Femur (tissue), 1 donor: Measurements from ENCODE around the gene ALDH3B1.

Experiments
- DNase-seq: peaks from one replicate; pipeline ENCODE4 v3.0.0-alpha.2; 2017

Gene ALDH3B1

DNA sequence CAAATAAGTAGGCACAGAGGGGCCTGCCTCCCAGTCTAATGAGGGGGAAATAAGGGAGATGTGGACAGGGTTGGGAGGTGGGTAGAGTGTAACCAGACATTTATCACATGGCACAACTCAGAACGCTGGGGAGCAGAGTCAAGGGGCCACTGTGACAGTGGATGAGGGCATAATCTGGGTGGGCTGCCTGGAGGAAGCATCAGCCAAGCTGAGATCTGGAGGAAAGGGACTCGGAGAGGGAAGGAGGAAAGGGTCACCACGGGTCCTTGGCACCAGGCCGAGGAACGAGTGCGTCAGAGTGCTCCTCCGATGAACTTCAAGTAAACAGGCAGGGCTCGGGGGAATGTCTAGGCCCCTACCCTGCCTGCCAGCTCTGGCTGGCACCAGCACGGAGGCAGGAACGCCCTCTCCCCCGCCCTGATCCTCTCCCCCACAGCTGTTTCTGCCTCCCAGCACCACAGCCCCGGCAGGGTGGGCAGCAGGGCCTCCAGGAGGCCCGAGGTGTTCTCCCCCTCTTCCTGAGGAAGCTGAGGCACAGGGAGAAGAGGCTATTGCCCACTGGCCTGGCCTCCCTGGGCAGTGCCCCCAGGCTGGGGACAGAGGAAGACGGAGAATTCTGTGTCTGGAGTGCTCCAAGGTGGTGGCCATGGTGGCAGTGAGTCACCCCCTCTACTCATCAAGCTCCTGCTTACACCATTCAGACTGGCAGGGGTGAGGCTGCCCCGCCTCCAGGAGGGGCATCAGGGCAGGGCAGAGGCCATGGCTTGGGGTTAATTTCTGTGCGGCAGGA is 4.2 kb downstream of the ALDH3B1 start:
- DNase-seq = no peak

DNA sequence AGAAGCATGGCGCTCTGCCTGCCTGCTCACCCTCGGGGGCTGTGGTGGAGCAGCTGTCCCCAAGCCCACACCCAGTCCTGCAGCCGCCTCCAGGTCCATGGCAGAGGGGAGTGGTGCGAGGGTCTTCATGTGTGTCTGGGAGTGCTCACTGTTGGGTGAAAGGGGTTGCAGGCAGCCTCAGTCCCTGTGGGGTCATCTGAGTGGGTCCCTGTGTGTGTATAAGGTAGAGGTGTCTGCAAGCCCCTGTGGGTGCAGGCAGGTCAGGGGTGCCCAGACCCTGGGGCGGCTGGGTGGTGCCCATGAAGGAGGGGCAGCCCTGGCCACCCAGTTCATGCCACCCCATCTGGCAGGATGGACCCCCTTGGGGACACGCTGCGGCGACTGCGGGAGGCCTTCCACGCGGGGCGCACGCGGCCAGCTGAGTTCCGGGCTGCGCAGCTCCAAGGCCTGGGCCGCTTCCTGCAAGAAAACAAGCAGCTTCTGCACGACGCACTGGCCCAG is 4.9 kb downstream of the ALDH3B1 start:
- DNase-seq = no peak

DNA sequence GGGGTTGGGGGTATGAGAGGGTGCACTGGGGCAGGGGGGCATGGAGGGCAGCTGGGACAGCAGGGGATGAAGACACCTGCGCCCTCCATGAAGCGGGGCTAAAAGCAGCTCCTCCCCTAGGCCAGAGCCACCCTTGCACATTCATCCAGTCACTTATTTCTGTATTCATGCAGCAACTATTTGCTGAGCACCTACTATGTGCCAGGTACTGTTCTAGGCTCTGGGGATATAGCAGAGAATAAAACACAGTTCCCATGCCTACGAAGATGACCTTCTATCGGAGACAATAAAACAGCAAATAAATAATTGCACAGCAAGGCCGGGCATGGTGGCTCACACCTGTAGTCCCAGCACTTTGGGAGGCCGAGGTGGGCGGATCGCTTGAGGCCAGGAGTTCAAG is 5.3 kb downstream of the ALDH3B1 start:
- no peak for DNase-seq

DNA sequence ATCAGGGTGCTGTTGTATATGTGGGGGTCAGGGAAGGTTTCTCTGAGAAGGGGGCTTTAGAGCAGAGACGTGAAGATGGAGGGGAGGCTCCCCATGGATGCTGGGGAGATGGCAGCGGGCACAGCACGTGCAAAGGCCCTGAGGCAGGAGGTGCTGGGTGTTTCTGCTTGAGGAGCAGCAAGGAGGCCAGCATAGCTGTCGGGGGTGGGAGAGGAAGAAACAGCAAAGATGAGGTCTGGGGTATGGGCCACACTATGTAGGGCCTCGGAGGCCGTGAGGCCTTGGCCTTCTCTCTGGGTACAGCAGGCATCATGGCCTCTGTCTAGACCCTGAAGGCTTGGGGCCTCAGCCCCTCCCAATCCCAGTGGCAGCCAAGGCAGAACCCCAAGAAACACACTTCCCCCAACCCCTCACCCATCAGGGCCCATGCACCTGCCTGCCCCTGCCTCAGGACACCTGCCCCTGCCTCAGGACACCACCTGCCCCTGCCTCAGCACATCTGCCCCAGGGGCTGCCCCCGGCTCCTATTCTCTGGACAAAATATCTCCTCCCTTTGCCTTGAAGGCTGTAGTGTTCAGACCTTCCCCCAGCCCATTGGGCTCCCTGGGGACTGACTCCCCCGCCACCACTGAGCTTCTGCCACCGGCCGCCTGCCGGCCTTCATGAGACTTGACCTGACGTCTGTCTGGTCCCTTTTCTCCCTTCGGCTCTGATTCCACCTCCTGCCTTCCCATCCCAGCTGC is 6.2 kb downstream of the ALDH3B1 start:
- no peak for DNase-seq

DNA sequence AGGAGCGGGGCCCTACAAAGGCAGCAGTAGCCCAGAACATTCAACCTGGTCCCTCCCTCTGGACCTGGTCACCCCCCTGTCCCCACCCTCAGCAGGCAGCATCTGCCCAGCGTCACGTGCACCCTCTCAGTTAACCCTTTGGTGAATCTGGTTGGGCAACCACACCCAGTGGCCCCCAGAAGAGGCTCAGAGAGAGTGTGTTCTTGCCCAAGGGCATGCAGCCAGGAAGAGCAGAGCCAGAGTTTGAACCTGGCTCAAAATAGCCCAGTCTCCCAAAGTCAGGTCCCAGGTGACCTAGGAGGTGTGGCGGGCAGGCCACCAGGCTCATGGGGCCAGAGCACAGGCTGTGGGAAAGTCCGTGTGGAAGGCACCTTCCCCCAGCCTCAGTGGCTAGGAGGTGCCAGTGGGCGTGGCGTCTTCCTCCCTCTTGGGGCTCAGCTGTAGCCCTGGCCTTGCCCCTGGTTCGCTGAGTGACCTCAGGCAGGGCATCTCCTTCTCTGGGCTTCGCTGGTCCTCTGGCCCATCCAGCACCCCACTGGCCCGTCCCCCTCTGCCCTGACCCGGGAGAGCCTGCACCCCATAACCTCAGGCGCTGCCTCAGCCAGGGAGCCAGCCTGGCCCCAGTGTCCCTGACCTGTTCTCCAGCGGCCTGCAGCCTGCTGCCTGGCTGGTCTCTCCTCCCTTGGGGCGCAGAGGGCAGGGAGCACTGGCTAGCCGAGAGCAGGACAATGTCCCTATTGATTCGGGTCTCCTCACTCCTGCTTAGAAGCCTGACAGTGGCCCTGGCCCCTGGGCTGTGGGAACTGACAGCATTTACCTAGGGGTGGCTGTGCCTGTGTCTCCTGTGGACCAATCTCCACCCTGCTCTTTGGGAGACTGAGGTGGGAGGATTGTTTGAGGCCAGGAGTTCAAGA is 7.0 kb downstream of the ALDH3B1 start:
- DNase-seq = no peak

DNA sequence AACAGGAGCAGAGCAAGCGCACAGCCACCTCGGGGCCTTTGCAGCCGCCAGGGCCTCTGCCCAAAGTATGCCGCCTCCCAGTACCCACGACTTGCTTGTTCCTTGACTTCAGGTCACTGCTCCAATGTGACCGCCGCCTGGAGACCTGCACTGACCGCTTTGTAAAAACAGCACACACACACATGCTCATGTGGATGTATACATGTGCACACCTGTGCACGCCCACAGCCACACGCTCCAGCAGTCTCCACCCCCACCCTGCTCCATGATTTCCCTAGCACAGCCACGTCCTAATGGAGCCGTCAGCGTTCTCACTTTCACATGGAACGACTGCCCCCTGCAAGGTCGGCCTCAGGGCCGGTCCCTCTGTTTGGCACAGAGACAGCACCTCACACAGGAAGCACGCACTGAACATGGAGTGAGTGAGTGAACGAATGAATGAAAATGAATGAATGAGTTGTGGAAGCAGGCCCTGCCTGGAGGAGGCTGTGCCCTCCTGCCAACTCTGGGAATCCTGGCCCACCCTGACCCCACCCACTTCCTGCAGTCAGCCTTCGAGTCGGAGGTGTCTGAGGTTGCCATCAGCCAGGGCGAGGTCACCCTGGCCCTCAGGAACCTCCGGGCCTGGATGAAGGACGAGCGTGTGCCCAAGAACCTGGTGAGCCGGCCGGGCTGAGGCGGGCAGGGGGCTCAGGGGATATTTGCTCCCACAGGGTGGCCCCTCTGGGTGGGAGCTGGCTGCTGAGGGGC is 8.0 kb downstream of the ALDH3B1 start:
- DNase-seq = no peak

DNA sequence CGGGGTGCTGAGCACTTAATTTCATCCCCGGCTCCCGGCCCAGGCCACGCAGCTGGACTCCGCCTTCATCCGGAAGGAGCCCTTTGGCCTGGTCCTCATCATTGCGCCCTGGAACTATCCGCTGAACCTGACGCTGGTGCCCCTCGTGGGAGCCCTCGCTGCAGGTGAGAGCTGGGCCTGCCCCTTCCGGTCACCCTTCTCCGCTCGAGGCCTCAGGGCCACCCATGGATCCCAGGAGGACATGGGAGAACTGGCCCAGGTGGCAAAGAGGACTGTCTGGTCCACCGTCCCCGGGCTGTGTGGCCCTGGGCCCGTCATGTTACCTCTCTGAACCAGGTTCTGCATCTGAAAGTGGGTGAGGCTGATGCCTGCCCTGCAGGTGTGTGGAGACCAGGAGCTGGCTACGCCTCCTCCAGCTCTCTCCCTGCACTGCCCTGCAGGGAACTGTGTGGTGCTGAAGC is 8.6 kb downstream of the ALDH3B1 start:
- no peak for DNase-seq

DNA sequence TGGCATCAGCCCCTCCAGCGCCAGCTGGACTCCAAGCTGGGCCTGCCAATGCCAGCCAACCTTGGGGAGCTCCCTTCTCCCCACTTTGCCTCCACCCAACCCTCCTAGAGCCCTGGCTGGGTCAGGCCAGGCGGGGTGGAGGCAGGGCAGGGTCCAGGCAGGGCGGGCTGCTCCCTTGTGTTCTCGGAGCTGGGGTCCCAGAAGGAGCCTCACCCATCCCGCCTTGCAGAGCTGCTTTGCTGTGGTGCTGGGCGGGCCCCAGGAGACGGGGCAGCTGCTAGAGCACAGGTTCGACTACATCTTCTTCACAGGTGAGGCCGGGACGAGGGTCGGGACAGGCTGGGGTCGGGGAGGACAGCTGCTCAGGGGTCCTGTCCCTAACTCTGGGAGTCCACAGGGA is 9.4 kb downstream of the ALDH3B1 start:
- no peak for DNase-seq

DNA sequence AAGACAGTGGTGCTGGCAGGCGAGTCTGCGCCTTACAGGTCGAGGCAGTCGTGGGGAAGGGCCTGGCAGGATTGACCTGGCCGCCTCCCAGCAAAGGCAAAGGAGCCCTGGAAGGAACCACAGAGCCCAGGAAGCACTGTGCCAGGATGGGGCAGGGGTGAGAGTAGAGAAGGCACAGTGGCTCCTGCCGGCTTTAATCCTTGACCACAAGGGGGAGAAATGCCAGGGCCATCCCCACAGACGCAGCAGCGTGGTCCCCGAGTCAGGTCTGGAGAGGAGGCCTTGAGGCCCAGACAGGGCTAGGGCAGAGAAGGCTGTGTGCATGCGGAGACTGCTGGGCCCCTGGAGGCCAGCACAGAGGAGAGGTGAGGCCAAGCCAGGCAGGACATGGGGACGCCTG is 10.4 kb downstream of the ALDH3B1 start:
- DNase-seq = no peak

DNA sequence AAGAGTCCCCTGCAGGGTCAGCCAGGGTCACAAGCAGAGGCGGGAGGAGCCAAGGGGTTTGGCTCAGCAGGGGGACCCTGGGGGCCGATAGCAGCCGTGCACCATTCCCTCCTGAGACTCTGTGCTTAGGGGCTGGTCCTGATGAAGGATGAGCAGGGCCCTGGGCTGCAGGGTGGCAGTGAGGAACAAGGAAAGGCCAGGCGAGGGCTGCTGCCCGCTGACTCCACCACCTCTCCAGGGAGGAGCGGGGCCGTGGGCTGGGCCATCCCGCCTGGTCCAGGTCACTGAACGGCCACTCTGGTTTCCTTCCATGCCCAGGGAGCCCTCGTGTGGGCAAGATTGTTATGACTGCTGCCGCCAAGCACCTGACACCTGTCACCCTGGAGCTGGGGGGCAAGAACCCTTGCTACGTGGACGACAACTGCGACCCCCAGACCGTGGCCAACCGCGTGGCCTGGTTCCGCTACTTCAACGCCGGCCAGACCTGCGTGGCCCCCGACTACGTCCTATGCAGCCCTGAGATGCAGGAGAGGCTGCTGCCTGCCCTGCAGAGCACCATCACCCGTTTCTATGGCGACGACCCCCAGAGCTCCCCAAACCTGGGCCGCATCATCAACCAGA is 11.2 kb downstream of the ALDH3B1 start:
- DNase-seq = no peak

DNA sequence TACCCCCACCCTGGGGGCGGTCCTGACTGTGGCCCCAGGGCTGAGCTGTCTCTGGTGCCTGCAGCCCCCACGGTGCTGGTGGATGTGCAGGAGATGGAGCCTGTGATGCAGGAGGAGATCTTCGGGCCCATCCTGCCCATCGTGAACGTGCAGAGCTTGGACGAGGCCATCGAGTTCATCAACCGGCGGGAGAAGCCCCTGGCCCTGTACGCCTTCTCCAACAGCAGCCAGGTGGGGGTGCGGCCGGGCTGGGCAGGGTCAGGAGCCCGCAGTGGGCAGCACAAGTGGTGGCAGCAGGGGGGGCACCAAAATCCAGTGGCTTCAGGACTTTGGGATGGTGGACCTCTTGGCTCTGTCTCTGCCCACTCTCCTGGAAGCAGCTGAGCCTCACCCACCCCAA is 12.4 kb downstream of the ALDH3B1 start:
- DNase-seq = no peak

DNA sequence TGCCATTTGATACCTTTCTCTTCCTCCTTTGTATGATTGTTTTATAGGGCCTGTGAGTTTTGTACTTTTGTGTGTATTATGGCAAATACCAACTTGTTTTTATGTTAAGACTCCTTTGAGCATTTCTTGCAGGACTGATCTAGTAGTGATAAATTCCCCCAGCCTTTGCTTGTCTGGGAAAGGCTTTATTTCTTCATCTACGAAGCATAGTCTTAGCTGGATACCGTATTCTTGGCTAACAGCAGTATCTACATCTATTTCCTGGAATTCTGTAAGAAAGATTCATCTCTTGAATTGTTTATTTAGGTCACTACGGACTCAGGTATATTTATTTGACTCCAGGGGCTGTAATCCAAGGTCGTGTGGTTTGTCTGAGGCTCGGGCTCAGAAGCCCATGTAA is 14.4 kb downstream of the ALDH3B1 start:
- no peak for DNase-seq

DNA sequence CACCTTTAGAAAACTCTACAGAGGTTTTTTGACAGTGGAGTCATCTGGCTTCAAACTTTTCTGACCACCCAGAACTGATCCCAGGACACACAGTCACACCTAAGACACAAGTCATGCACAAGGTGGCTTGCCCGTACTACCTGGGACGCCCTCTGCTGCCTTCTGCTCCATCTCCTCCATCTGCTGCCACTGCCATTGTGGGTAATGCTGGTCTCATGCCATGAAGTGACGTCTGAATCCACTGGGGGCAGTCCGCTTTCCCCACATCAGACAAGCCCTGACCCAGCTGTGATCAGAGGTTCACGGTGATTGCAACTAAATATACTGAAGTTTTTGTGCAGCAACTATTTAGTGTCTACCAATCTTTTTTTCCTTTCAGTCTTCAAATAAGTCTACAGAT is 14.9 kb downstream of the ALDH3B1 start:
- no peak for DNase-seq

DNA sequence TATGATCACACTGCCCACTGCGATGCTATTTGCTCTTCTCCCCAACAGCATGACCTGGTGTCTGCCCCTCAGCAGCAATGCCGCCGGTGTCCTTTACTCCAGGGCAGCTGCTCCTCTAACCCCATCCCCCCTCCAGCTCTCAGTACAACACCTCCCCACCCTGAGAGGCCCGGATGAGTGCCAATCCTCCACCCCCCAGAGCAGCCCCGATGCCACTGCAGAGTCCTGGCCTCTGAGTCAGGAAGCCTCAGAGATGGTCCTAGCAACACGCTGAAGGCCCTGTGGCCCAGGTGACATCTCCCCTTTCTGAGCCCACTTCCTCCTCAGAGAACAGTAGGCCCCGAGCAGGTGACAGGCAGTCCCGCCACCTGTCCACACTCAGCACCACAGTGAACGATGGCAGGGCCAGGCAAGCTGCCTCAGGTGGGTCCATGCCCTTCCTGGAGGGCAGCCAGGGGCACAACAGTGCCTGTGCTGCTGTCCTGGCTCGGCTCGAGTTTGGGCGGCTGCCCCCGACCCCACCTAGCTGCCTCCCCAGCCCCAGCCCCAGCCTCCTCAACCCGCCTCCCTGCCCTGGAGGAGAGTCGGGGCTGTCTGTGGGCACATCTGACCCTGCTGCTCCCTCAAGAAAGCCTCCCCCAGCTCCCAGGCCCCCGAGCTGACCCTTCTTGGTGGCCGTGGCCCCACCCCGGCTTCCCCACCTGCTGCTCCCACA is 16.4 kb downstream of the ALDH3B1 start:
- no peak for DNase-seq

DNA sequence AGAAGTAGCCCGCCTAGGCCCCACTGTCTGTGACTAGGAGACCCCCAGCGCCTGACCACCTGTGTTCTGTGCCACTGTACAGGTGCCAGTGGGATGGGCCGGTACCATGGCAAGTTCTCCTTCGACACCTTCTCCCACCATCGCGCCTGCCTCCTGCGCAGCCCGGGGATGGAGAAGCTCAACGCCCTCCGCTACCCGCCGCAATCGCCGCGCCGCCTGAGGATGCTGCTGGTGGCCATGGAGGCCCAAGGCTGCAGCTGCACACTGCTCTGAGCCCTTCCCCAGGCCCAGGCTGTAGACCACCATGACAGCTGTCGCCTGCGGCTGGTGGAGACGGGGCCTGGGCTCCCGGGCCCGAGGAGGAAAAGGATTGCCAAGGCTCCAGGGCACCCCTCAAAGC is 17.5 kb downstream of the ALDH3B1 start:
- no peak for DNase-seq

DNA sequence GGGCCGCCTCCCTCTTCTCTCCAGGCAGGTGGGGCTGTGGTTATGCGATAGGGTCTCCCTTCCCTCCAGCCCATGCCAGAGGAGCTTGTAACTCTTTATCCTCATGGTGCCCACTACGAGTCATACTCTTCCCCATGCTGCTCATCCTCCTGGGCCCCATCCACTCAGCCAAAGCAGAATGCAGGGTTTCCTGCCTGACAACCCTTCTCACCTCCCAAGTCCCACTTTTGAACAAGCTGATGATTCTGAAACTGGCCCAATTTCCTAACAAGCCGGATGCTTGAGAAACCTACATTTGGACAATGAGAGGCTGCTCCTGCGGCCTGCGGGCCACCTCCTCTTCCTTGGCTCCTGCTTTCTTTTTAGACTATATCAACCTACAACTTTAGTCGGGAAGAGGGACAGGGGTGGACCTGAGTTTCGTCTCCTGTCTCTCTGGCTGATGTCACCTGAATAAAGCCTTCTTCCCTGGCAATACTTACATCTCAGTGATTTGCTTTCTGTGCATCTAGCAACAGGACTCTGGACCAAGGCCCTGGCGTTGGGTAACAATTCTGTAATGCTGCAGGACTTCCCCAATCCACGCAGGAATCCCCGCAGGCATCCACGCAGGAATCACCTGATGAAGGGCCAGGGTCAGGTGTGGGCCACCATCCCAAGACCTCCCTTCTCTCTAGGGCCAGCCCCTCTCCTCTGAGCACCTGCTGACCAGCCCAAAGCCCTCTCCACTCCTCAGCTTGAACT is 18.8 kb downstream of the ALDH3B1 start:
- no peak for DNase-seq

DNA sequence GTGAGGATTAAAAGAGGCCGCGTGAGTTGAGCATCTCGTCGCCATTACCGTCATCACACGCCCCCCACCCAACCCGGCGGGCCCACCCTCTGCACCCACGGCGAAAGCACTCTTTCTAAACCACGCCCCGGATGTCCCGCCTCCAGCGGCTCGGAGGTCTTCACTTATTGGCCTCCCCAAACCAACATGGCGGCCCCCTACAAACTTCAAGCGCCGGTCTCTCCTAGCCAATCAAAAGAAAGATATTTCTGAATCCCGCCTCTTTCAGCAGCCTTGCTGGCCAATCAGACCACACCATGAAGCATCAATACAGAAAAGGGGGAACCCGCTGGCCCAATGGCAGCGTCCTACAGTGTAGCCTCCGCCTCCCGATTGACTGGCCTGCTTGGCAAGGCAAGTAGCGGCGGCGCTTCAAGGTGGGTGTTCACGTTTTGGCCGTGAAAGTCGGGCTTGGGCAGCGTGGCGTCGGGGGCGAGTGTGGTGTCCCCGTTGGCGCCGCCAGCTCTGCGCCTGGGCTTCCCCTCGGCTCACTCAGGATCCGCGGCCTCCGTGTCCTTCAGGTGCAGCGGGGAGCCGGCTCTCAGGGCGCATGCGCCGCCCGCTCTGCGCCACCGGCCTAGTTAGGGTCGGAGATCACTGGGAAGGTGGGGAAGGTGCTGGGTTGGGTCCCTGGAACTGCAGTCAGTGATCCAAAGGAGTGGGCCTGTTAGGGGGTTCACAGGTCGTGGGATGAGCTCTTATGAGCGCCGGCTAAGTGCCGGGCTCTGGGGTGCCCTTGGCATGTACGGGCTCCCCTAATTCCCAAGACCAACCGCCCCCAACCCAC is 20.4 kb downstream of the ALDH3B1 start, which contains the start of gene NDUFS8:
NDUFS8 (plus strand) TSS at position 364 of the 826 bp plus-strand sequence. CDS start 1,471 bp downstream, outside the sequence.
- DNase-seq = peak; percentile 99

DNA sequence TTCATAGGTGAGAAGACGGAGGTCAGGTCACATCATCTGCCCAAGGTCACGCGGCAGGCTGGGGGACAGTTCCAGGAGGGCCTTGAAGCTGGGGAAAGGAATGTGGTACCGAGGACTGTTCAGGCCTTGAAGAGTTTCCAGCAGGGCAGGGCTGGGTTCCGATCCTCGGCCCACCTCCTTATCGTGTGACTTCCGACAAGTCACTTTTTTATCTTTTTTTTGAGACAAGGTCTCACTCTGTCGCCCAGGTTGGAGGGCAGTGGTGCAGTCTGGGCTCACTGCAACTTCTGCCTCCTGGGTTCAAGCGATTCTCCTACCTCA is 21.0 kb downstream of the ALDH3B1 start:
- no peak for DNase-seq

DNA sequence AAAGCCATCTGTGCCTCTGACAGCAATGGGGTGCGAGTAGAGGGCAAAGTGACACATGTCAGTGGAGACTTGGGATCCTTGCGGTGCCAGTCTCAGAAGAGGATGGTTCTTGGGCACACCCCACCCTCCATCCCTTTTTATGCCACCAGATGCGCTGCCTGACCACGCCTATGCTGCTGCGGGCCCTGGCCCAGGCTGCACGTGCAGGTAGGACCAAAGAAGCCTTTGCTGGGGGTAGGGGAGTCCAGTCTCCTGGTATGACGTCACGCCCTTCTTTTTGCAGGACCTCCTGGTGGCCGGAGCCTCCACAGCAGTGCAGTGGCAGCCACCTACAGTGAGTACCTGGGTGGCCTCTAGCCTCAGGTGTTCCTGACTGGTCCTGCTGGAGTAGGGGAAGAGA is 21.9 kb downstream of the ALDH3B1 start:
- no peak for DNase-seq
